Mesendoderm (in vitro differentiated cells): ENCODE measurements around the gene ACOT11.

ENCODE experiments used
- DNase-seq: peaks from one replicate; pipeline ENCODE4 v3.0.0; 2013
- H2AK5ac ChIP-seq: 2 replicates; pipeline ENCODE4 v1.6.1; 2013; ENCODE audit warnings: low read length, inconsistent platforms
- H2BK120ac ChIP-seq: 2 replicates; pipeline ENCODE4 v1.6.1; 2013; ENCODE audit warnings: low read depth, mild to moderate bottlenecking, low read length, moderate library complexity, mixed read lengths
- H2BK15ac ChIP-seq: replicated peaks from 2 replicates; pipeline ENCODE4 v1.6.1; 2013; ENCODE audit warnings: low read depth, mild to moderate bottlenecking, moderate library complexity
- H2BK5ac ChIP-seq: 2 replicates; pipeline ENCODE4 v1.6.1; 2013; ENCODE audit warnings: low read length, inconsistent platforms
- H3K18ac ChIP-seq: 2 replicates; pipeline ENCODE4 v1.6.1; 2013; ENCODE audit warnings: mild to moderate bottlenecking, low read length, mixed read lengths
- H3K23ac ChIP-seq: one replicate; pipeline ENCODE4 v1.6.1; 2013; ENCODE audit warnings: low read length
- H3K27ac ChIP-seq: 2 replicates; pipeline ENCODE4 v1.5.1; 2013; ENCODE audit warnings: low read depth, mild to moderate bottlenecking, inconsistent platforms, low read length, moderate library complexity
- H3K27me3 ChIP-seq: 2 replicates; pipeline ENCODE4 v1.6.1; 2013; ENCODE audit warnings: low read length, control low read depth, mild to moderate bottlenecking, inconsistent platforms; ENCODE audit not compliant: insufficient read depth, poor library complexity
- H3K36me3 ChIP-seq: 2 replicates; pipeline ENCODE4 v1.6.1; 2013; ENCODE audit warnings: low read length, inconsistent platforms; ENCODE audit not compliant: control insufficient read depth, insufficient read depth
- H3K4ac ChIP-seq: one replicate; pipeline ENCODE4 v1.6.1; 2013; ENCODE audit warnings: low read depth, mild to moderate bottlenecking, low read length, moderate library complexity
- H3K4me1 ChIP-seq: 2 replicates; pipeline ENCODE4 v1.6.1; 2013; ENCODE audit warnings: low read depth, low read length, inconsistent platforms; ENCODE audit not compliant: control insufficient read depth
- H3K4me2 ChIP-seq: 2 replicates; pipeline ENCODE4 v1.6.1; 2013; ENCODE audit warnings: low read length
- H3K4me3 ChIP-seq: 2 replicates; pipeline ENCODE4 v1.5.1; 2013; ENCODE audit warnings: mild to moderate bottlenecking, low read length
- H3K56ac ChIP-seq: one replicate; pipeline ENCODE4 v1.6.1; 2013; ENCODE audit warnings: low read length
- H3K79me1 ChIP-seq: 2 replicates; pipeline ENCODE4 v1.6.1; 2013; ENCODE audit warnings: low read length, inconsistent platforms
- H3K79me2 ChIP-seq: 2 replicates; pipeline ENCODE4 v1.6.1; 2013; ENCODE audit warnings: mild to moderate bottlenecking, low read length; ENCODE audit not compliant: control insufficient read depth, insufficient read depth
- H3K9ac ChIP-seq: 2 replicates; pipeline ENCODE4 v1.6.1; 2013; ENCODE audit warnings: low read length, inconsistent platforms
- H4K5ac ChIP-seq: one replicate; pipeline ENCODE4 v1.6.1; 2013; ENCODE audit warnings: low read length
- H4K8ac ChIP-seq: one replicate; pipeline ENCODE4 v1.6.1; 2013; ENCODE audit warnings: low read depth, mild to moderate bottlenecking, control low read depth, low read length, moderate library complexity
- WGBS: extraction: QIAGEN DNeasy Blood & Tissue Kit; methylation state at CpG from one replicate; pipeline ENCODE4 v1.1.7; 2013; ENCODE audit warnings: low lambda C conversion rate, missing lambda C conversion rate; ENCODE audit not compliant: insufficient coverage; ENCODE audit errors: extremely low coverage; 5-methylcytosine and 5-hydroxymethylcytosine counted together

Gene ACOT11

DNA sequence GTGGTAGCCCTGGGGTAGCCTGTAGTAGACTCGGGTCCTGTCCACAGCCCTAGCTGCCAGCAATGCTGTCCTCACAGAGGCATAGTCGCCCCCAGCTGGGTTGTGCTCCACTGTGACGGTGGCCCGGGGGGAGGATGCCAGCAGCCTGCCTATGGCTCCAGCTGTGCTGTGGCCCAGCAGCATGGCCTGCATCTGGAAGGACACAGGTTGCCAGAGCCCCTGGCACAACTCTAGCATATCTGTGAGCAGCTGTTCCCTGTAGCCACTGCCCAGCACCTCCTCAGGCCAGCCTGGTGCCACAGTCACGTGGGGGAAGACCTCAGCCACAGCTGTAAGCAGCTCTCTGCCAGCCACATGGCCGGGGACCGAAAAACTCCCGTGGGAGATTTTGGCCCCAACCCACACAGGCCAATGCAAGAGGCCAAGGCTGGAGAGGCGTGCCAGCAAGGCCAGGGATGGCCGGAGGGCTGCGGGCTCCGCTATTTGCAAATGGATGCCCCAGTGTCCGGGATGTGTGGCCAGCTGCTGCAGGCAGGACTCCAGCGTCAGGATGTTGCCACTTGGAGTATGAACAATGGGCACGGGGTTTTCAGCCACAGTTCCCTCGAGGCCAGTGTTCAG, 61.4 kb downstream of the ACOT11 start:
- no peak overlapping the region for H3K9ac ChIP-seq
- H3K4me3 ChIP-seq = no peak overlapping the region
- no peak overlapping the region for H4K8ac ChIP-seq
- H2BK5ac ChIP-seq = no peak overlapping the region
- no CpG with 5 or more reads among the region's 16 CpGs for WGBS
- H3K4me2 ChIP-seq = no peak overlapping the region
- H4K5ac ChIP-seq = no peak overlapping the region
- H2BK120ac ChIP-seq = no peak overlapping the region
- H3K36me3 ChIP-seq = no peaks in the 10 kb centered on the region
- H2BK15ac ChIP-seq = no peak overlapping the region
- no peaks in the 10 kb centered on the region for H3K79me2 ChIP-seq
- no peak overlapping the region for H3K23ac ChIP-seq
- no peak overlapping the region for H3K18ac ChIP-seq
- H3K4ac ChIP-seq = no peak overlapping the region
- H3K27me3 ChIP-seq = no peaks in the 10 kb centered on the region
- no peak overlapping the region for H2AK5ac ChIP-seq
- DNase-seq = no peak
- no peak overlapping the region for H3K56ac ChIP-seq
- no peak overlapping the region for H3K27ac ChIP-seq
- no peaks in the 10 kb centered on the region for H3K79me1 ChIP-seq
- H3K4me1 ChIP-seq = no peaks in the 10 kb centered on the region

GRCh38 chr1:54610048-54610447, 62.0 kb downstream of the ACOT11 start:
- H4K8ac ChIP-seq = no peak overlapping the region
- peak; percentile 88 for DNase-seq
- no peak overlapping the region for H4K5ac ChIP-seq
- H3K18ac ChIP-seq = no peak overlapping the region
- no peak overlapping the region for H3K27ac ChIP-seq
- no peak overlapping the region for H3K56ac ChIP-seq
- H3K4me1 ChIP-seq = no peaks in the 10 kb centered on the region
- no CpG with 5 or more reads among the region's 6 CpGs for WGBS
- no peaks in the 10 kb centered on the region for H3K79me1 ChIP-seq
- H3K27me3 ChIP-seq = no peaks in the 10 kb centered on the region
- no peak overlapping the region for H3K4me3 ChIP-seq
- no peak overlapping the region for H2BK15ac ChIP-seq
- H2AK5ac ChIP-seq = no peak overlapping the region
- no peak overlapping the region for H2BK120ac ChIP-seq
- H3K4me2 ChIP-seq = no peak overlapping the region
- H3K9ac ChIP-seq = no peak overlapping the region
- H3K23ac ChIP-seq = no peak overlapping the region
- H3K36me3 ChIP-seq = no peaks in the 10 kb centered on the region
- H3K4ac ChIP-seq = no peak overlapping the region
- H3K79me2 ChIP-seq = no peaks in the 10 kb centered on the region
- H2BK5ac ChIP-seq = no peak overlapping the region

GRCh38 chr1:54610601-54611580, 62.9 kb downstream of the ACOT11 start:
- Histone ChIP-seq H2BK120ac (no peak overlapping the region), H3K18ac (no peak overlapping the region), H4K8ac (no peak overlapping the region), H3K9ac (no peak overlapping the region), H3K79me2 (no peaks in the 10 kb centered on the region), H4K5ac (no peak overlapping the region), H3K79me1 (no peaks in the 10 kb centered on the region), H2AK5ac (no peak overlapping the region), H3K56ac (no peak overlapping the region), H3K36me3 (no peaks in the 10 kb centered on the region), H3K23ac (no peak overlapping the region), H3K4me3 (no peak overlapping the region), H2BK15ac (no peak overlapping the region), H3K4me2 (no peak overlapping the region), H3K27me3 (no peaks in the 10 kb centered on the region), H3K4me1 (no peaks in the 10 kb centered on the region), H2BK5ac (no peak overlapping the region), H3K4ac (no peak overlapping the region), H3K27ac (no peak overlapping the region)
- peak; percentile 44 for DNase-seq
- no CpG with 5 or more reads among the region's 18 CpGs for WGBS

DNA sequence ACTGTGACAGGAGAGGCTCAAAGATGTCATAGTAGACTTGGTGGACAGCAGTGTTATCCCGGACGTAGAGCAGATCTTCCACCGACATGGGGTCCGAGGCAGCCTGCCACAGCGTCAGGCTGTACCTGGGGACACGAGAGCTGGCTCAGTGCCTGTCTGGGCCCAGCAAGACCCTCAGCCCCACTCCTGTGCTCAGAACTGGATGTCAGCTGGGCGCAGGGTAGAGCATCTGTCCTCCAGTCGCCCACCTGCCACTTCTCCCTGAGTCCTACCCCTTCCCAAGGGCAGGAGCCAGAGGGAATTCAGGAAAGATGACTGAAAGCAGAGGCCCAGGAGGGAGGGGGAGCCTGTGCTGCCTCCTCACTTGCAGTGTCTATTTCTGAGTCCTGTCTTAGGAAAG, 63.6 kb downstream of the ACOT11 start:
- Histone ChIP-seq H4K8ac (no peak overlapping the region), H3K79me1 (no peaks in the 10 kb centered on the region), H2AK5ac (no peak overlapping the region), H2BK15ac (no peak overlapping the region), H3K23ac (peak overlapping the region; percentile 80), H3K4me3 (no peak overlapping the region), H3K18ac (no peak overlapping the region), H3K4me2 (no peak overlapping the region), H4K5ac (no peak overlapping the region), H3K4me1 (no peaks in the 10 kb centered on the region), H3K36me3 (no peaks in the 10 kb centered on the region), H2BK120ac (no peak overlapping the region), H3K56ac (no peak overlapping the region), H3K4ac (no peak overlapping the region), H3K27ac (no peak overlapping the region), H2BK5ac (no peak overlapping the region), H3K9ac (no peak overlapping the region), H3K27me3 (no peaks in the 10 kb centered on the region), H3K79me2 (no peaks in the 10 kb centered on the region)
- WGBS = no CpG with 5 or more reads among the region's 8 CpGs
- no peak for DNase-seq

GRCh38 chr1:54614024-54614423, 66.0 kb downstream of the ACOT11 start:
- Histone ChIP-seq H2BK120ac (no peak overlapping the region), H3K9ac (no peak overlapping the region), H4K5ac (no peak overlapping the region), H3K36me3 (no peaks in the 10 kb centered on the region), H3K79me1 (no peaks in the 10 kb centered on the region), H3K4me3 (no peak overlapping the region), H2BK5ac (no peak overlapping the region), H2BK15ac (no peak overlapping the region), H3K27ac (no peak overlapping the region), H3K18ac (no peak overlapping the region), H3K79me2 (no peaks in the 10 kb centered on the region), H3K4me2 (no peak overlapping the region), H3K56ac (no peak overlapping the region), H4K8ac (no peak overlapping the region), H3K4ac (no peak overlapping the region), H3K27me3 (no peaks in the 10 kb centered on the region), H2AK5ac (no peak overlapping the region), H3K4me1 (no peaks in the 10 kb centered on the region), H3K23ac (no peak overlapping the region)
- no peak for DNase-seq
- WGBS = no CpG with 5 or more reads among the region's 2 CpGs
